WTC11 (cell line): ENCODE measurements around the gene ZNF516.

Experiments
- CTCF ChIP-seq: fragments of 200-600 bp; IDR thresholded peaks from 2 replicates; pipeline ENCODE4 v1.8.0; 2022; ENCODE audit warnings: antibody characterized with exemption
- MAX ChIP-seq: sonication (generic); formaldehyde crosslinking; IDR thresholded peaks from 2 replicates; pipeline ENCODE4 v1.8.0; 2022; ENCODE audit warnings: mild to moderate bottlenecking, missing genetic modification reagents
- NFE2L1 ChIP-seq: sonication (generic); formaldehyde crosslinking; IDR thresholded peaks from 2 replicates; pipeline ENCODE4 v1.8.1; 2023; ENCODE audit warnings: missing genetic modification reagents
- ZNF281 ChIP-seq: sonication (generic); formaldehyde crosslinking; IDR thresholded peaks from 2 replicates; pipeline ENCODE4 v1.8.0; 2023; ENCODE audit warnings: mild to moderate bottlenecking, missing genetic modification reagents
- ZNF317 ChIP-seq: sonication (generic); formaldehyde crosslinking; IDR thresholded peaks from 2 replicates; pipeline ENCODE4 v1.8.1; 2023; ENCODE audit warnings: low read depth, mild to moderate bottlenecking, moderate library complexity, missing genetic modification reagents, borderline replicate concordance

- no peak for TF ChIP-seq CTCF
- TF ChIP-seq ZNF281 (CRISPR knock-in tag) = no peak
- TF ChIP-seq ZNF317 = no peak
- TF ChIP-seq NFE2L1 (CRISPR knock-in tag) = no peak
- no peak for TF ChIP-seq MAX (CRISPR knock-in tag)
These were observed 155.8 kb downstream of the ZNF516 start for GRCh38 chr18:76339246-76339620.
